Activated CD8-positive, alpha-beta T cell treated with anti-CD3 and anti-CD28 coated beads for 36 hours (primary cell): Measurements from ENCODE around the gene DYDC2. TPM values are rescaled to one million over a fixed set of nuclear protein-coding genes. Genes with fewer than 3 reads are reported as not detected.
A peak's percentile ranks its signal among the peaks of the same experiment; 100 is the strongest.
"Not testable (repeated sequence)": the region's sequence is repeated elsewhere in the genome, so short reads cannot be mapped to it uniquely, and the experiment has no call there.

ENCODE experiments used
- ATAC-seq: fragments of 200-7000 bp; cut with Tn5 transposase; one replicate; pipeline ENCODE4 v1.10.0; 2021; ENCODE audit warnings: mild to moderate bottlenecking, moderate library complexity
- CTCF ChIA-PET: fragments of 350-600 bp; sonication (Branson Sonifier 250); formaldehyde crosslinking; loops from one replicate; lab custom pipeline; 2021; ENCODE audit warnings: antibody characterized with exemption; lab: Charles Lee
- POLR2A ChIA-PET: fragments of 350-600 bp; sonication (Branson Sonifier 250); formaldehyde crosslinking; loops from one replicate; lab custom pipeline; 2021; ENCODE audit warnings: antibody characterized with exemption; lab: Charles Lee
- DNase-seq: peaks from one replicate; pipeline ENCODE4 v3.0.0-alpha.2; 2020
- H3K27ac Mint-ChIP-seq: one replicate; pipeline ENCODE4 v1.8.0; 2021; ENCODE audit warnings: mild to moderate bottlenecking, mixed read lengths
- H3K27me3 Mint-ChIP-seq: one replicate; pipeline ENCODE4 v1.8.0; 2021; ENCODE audit warnings: mixed read lengths
- H3K36me3 Mint-ChIP-seq: one replicate; pipeline ENCODE4 v1.8.0; 2021; ENCODE audit warnings: low read depth, mixed read lengths
- H3K4me1 Mint-ChIP-seq: one replicate; pipeline ENCODE4 v1.8.0; 2021; ENCODE audit warnings: low read depth, mixed read lengths
- H3K4me3 Mint-ChIP-seq: one replicate; pipeline ENCODE4 v1.8.0; 2021; ENCODE audit warnings: mild to moderate bottlenecking, moderate library complexity, mixed read lengths
- H3K9me3 Mint-ChIP-seq: one replicate; pipeline ENCODE4 v1.8.0; 2021; ENCODE audit warnings: mixed read lengths
- intact Hi-C: fragments of 100-400 bp; cut with micrococcal nuclease; formaldehyde crosslinking; loops from one replicate; pipeline ENCODE4 v1.10.0; 2022
- total RNA-seq, 2 experiments: library from RNA; stranded (reverse); gene quantifications; one replicate each; pipeline ENCODE4 v1.2.3, GENCODE V29; 2021
- TF ChIP-seq, protein P1 (sequence below): fragments of 200-600 bp; IDR thresholded peaks from one replicate; pipeline ENCODE4 v1.8.0; 2022; ENCODE audit warnings: antibody characterized with exemption, mild to moderate bottlenecking

DYDC2 gene
- total RNA-seq, 2 experiments from 2014 or later = 0.70 TPM; not detected in 1

DNA sequence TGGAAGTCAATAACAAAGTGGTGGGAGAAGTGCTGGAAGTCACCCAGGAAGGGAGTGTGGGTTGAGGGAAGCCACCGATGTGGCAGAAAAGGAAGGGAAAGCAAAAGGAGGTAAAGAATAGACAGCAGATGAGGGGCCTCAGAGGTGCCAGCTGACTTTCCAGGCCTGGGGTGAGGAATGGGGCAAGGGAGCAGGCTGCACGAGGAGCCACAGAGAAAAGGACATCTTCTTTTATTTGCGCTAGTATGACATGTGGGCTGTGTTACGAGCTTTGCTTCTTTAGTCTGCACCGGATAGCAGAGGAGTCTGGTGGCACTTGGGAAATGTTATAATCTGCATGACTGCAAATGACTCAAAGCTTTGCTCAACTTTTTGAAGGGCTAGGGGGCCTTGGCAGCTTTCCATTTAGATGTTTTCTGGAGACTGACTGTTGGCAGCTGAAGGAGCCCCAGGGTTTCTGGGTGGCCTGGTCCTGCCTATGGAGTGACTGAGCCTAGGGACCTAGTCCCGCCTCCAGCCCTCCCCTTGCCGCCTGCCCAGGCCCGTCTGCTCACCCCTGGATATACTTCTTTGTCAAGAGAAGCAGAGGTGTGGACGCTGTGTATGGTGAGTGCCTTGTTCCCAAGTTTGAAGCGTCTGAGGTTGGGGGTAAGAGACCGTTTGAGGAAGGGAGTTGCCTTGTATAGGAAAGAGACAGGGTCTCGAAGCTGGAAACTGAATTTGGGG lies 56.9 kb downstream of the DYDC2 start:
- H3K27ac Mint-ChIP-seq = peak overlapping the region; percentile 14
- POLR2A ChIA-PET = interaction anchor here (1.4 kb wide), 1 partner anchor 31 kb away, joined by 6 read pairs; no protein-coding TSS in a partner anchor

DNA sequence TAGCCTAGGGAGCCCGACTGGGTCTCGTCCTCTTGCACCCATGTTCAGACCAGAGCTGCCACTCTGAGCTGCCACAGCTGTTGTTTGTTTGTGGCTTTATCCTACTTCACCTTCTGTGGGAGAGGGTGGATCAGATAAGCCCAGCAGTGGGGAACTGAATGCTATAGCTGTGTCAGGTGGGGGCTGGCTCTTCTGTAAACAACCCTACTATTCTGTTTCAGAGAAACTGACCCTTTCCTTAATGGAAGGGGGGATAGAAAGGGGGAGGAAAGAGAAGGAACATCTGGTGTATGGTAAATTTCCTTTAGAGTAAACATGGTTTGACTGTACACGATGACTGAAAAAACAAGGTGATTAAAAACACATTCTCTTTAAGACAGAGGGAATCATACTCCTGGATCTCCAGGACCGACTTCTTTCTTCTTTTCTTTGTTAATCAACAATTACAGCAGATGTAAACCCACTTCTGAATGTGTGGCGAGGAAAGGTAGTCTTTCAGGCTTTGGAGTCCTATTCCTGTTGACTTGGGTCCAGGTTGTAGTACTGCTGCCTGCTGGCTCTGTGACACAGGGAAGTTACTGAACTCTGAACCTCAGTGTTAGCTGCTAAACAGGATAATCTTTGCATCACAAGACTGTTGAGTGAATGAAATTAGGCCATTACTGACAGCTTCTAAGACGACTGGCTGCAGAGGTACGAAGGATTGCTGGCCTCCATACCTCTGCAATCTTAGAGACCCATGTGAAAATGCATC lies 57.7 kb downstream of the DYDC2 start:
- H3K4me3 Mint-ChIP-seq = no peak overlapping the region
- H3K36me3 Mint-ChIP-seq = peaks cover 3% of the 10 kb centered on the region
- DNase-seq = no peak
- H3K4me1 Mint-ChIP-seq = peaks cover 36% of the 10 kb centered on the region
- no peak for ATAC-seq
- ChIA-PET CTCF (interaction anchor here (1.0 to 5.7 kb wide), 4 partner anchors 9 to 90 kb away, joined by 4 to 39 read pairs (median 9); no protein-coding TSS in a partner anchor), POLR2A (interaction anchor here (1.4 kb wide), 1 partner anchor 30 kb away, joined by 6 read pairs; no protein-coding TSS in a partner anchor)
- H3K27me3 Mint-ChIP-seq = no peaks in the 10 kb centered on the region
- TF ChIP-seq, protein P1, sequence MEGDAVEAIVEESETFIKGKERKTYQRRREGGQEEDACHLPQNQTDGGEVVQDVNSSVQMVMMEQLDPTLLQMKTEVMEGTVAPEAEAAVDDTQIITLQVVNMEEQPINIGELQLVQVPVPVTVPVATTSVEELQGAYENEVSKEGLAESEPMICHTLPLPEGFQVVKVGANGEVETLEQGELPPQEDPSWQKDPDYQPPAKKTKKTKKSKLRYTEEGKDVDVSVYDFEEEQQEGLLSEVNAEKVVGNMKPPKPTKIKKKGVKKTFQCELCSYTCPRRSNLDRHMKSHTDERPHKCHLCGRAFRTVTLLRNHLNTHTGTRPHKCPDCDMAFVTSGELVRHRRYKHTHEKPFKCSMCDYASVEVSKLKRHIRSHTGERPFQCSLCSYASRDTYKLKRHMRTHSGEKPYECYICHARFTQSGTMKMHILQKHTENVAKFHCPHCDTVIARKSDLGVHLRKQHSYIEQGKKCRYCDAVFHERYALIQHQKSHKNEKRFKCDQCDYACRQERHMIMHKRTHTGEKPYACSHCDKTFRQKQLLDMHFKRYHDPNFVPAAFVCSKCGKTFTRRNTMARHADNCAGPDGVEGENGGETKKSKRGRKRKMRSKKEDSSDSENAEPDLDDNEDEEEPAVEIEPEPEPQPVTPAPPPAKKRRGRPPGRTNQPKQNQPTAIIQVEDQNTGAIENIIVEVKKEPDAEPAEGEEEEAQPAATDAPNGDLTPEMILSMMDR = no peak
- intact Hi-C loops = no loop called here
- H3K27ac Mint-ChIP-seq = no peak overlapping the region
- H3K9me3 Mint-ChIP-seq = no peaks in the 10 kb centered on the region

More for the DNA sequence above, 56.9 kb downstream of the DYDC2 start:
- CTCF ChIA-PET = interaction anchor here (0.7 to 5.7 kb wide), 5 partner anchors 9 to 91 kb away, joined by 3 to 39 read pairs (median 6); no protein-coding TSS in a partner anchor
- no peaks in the 10 kb centered on the region for H3K27me3 Mint-ChIP-seq
- DNase-seq = peak; percentile 16
- intact Hi-C loops = no loop called here
- TF ChIP-seq, protein P1 = no peak
- peaks cover 38% of the 10 kb centered on the region for H3K4me1 Mint-ChIP-seq
- peak; percentile 37 for ATAC-seq
- no peaks in the 10 kb centered on the region for H3K9me3 Mint-ChIP-seq
- peaks cover 3% of the 10 kb centered on the region for H3K36me3 Mint-ChIP-seq
- H3K4me3 Mint-ChIP-seq = no peak overlapping the region

DNA sequence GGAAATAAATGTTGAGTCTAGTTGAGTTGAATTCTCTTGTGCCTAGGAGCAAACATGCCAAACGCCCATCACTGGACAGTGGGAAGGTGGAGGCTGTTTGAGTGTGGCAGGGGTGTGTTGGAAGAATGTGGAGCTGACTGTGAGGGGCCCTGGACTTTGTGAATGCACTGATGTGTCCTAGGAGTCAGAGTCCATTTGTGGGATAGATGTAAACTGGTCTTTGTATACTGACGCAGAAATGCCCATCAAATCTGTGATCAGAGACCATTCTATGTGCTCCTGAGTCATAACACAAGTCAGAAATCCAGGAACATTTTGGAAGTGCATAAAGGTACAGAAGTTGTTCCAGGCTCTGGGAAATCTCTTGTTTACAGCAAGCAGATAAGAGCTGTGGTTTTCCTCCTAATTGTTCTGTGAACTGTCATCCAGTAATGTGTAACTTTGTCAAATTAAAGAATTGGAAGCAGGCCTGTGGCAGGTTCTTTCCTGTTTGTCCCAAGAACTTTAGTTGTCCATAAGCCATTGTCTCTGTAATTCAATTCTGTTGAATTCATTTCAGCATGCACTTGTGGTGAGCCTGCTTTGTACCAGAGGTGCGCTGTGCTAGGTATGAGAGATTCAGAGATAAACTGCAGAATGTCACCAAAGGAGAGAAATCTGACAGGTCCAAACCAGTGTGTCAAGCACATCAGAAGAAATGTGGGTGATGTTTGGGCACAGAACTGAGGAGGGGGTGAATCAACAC lies 59.3 kb downstream of the DYDC2 start:
- intact Hi-C loops = no loop called here
- TF ChIP-seq, protein P1 = no peak
- no peak for DNase-seq
- CTCF ChIA-PET = interaction anchor here (0.9 kb wide), 1 partner anchor 90 kb away, joined by 4 read pairs; no protein-coding TSS in a partner anchor
- ATAC-seq = no peak
- H3K4me1 Mint-ChIP-seq = peaks cover 31% of the 10 kb centered on the region
- peaks cover 3% of the 10 kb centered on the region for H3K36me3 Mint-ChIP-seq
- POLR2A ChIA-PET = no interaction called here
- no peaks in the 10 kb centered on the region for H3K9me3 Mint-ChIP-seq
- no peak overlapping the region for H3K4me3 Mint-ChIP-seq
- H3K27ac Mint-ChIP-seq = no peak overlapping the region
- H3K27me3 Mint-ChIP-seq = no peaks in the 10 kb centered on the region

DNA sequence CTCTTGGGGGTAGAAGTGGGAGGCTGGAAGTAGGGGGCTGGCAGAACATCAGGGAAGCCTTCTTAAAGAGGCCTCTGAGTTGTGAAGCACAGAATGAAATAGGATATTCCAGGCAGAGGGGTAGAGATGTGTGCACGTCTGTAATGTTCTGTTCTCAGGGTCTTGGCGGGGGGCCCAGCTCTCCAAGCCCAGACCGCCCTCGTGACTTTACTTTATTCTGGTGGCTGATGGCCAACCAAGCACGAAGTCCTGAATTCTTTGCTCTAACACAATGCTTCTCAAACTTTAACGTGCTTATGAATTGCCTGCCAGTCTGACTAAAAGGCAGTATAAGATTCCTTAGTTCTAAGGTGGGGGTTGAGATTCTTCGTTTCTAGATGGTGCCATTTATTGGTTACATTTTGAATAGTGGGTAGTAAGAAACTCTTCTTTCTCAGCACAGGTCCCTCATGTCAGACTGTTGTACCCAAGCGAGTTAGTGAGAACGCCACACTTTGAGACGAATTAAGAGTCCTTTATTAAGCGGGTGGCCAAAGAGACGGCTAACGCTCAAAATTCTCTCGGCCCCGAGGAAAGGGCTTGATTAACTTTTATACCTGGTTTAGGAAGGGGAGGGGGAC lies 60.0 kb downstream of the DYDC2 start:
- no peak for ATAC-seq
- TF ChIP-seq, protein P1 = no peak
- Mint-ChIP-seq H3K4me3 (no peak overlapping the region), H3K27me3 (no peaks in the 10 kb centered on the region), H3K27ac (no peak overlapping the region), H3K4me1 (peaks cover 28% of the 10 kb centered on the region), H3K36me3 (peaks cover 3% of the 10 kb centered on the region), H3K9me3 (no peaks in the 10 kb centered on the region)
- CTCF ChIA-PET = interaction anchor here (0.9 to 1.9 kb wide), 2 partner anchors 39 to 89 kb away, joined by 4 to 6 read pairs; no protein-coding TSS in a partner anchor
- intact Hi-C loops = no loop called here
- no peak for DNase-seq
- POLR2A ChIA-PET = no interaction called here

DNA sequence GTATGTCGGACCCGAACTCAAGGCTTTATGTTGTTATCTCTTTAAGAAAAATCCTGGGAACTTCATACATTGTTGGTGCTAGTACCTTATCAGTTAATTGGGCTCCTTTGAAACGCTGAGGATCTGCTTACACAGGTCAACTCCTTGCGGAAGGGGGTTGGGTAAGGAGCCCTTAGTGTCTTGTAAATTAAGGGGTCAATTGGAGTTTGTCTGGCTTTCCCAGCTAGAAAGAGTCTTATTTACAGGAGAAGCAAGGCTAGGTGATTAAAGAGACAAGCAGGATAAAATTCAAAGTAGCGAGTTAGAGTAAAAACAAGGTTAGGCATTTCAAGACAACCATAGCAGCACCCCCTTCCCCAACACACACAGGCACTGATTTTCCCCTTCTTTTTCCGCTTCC lies 60.7 kb downstream of the DYDC2 start:
- H3K27ac Mint-ChIP-seq, H3K4me3 Mint-ChIP-seq, H3K27me3 Mint-ChIP-seq, H3K36me3 Mint-ChIP-seq, DNase-seq, POLR2A ChIA-PET, ATAC-seq, intact Hi-C loops, H3K9me3 Mint-ChIP-seq: not testable (repeated sequence)
- CTCF ChIA-PET = interaction anchor here (1.9 kb wide), 1 partner anchor 39 kb away, joined by 6 read pairs; no protein-coding TSS in a partner anchor
- H3K4me1 Mint-ChIP-seq = peaks cover 23% of the 10 kb centered on the region
